ENCODE data around the gene UNC45B. TPM values are rescaled to one million over a fixed set of nuclear protein-coding genes. Genes with fewer than 3 reads are reported as not detected.
"Not testable (repeated sequence)": the region's sequence is repeated elsewhere in the genome, so short reads cannot be mapped to it uniquely, and the experiment has no call there.

UNC45B gene
- total and polyA plus RNA-seq, 5 experiments from 2014 or later: 0.15 to 0.59 (median 0.36) TPM

GRCh38 chr17:35229638-35230037 lies 82.0 kb downstream of the UNC45B start:
- no peaks in the 10 kb centered on the region for H3K27me3 Mint-ChIP-seq
- peaks cover 0 to 6% (median 0%) of the 10 kb centered on the region in 9 donors for H3K9me3 Mint-ChIP-seq
- POLR2A ChIA-PET: interaction anchor here (1.4 to 13.4 kb wide), 3 partner anchors 8 to 17 kb away, joined by 3 to 255 read pairs (median 4); partner anchors contain the start of gene SLFN5
- H3K4me1 Mint-ChIP-seq: peaks cover 29 to 67% (median 59%) of the 10 kb centered on the region in 4 donors
- DNase-seq (no peak), ATAC-seq (no peak)
- H3K27ac Mint-ChIP-seq: peak overlapping the region in 4 of 10 donors; percentile 40 to 63 (median 56)
- H3K36me3 Mint-ChIP-seq: peaks cover 6 to 22% (median 16%) of the 10 kb centered on the region in 3 donors
- H3K4me3 Mint-ChIP-seq: no peak overlapping the region

- not testable (repeated sequence) for H3K9me3 Mint-ChIP-seq, H3K27me3 Mint-ChIP-seq, DNase-seq, ATAC-seq
- POLR2A ChIA-PET: interaction anchor here (2.0 to 13.7 kb wide), 3 partner anchors 11 to 344 kb away, joined by 5 to 255 read pairs (median 10); partner anchors contain the start of gene PEX12
- Mint-ChIP-seq H3K4me3 (peak overlapping the region in 1 of 10 donors; percentile 93), H3K36me3 (peaks cover 6 to 22% (median 11%) of the 10 kb centered on the region in 3 donors), H3K4me1 (peaks cover 53 to 96% (median 88%) of the 10 kb centered on the region in 4 donors), H3K27ac (peak overlapping the region in 9 of 10 donors; percentile 97 to 100 (median 99))
Observed at GRCh38 chr17:35234315-35234714, 86.7 kb downstream of the UNC45B start.

GRCh38 chr17:35235289-35235688 lies 87.7 kb downstream of the UNC45B start:
- Mint-ChIP-seq H3K27ac (peak overlapping the region; percentile 97 to 100 (median 99)), H3K27me3 (no peaks in the 10 kb centered on the region), H3K36me3 (peaks cover 7 to 15% (median 8%) of the 10 kb centered on the region in 3 donors), H3K9me3 (peaks cover 0 to 4% (median 0%) of the 10 kb centered on the region in 9 donors), H3K4me1 (peaks cover 55 to 94% (median 88%) of the 10 kb centered on the region in 4 donors), H3K4me3 (peak overlapping the region in 9 of 10 donors; percentile 0 to 100 (median 93))
- peak; percentile 30 to 36 for ATAC-seq
- POLR2A ChIA-PET: interaction anchor here (0.6 to 13.7 kb wide), 10 partner anchors 12 to 300 kb away, joined by 3 to 371 read pairs (median 3); no protein-coding TSS in a partner anchor
- DNase-seq: no peak

- Mint-ChIP-seq H3K27me3 (no peaks in the 10 kb centered on the region), H3K36me3 (peaks cover 4 to 9% (median 8%) of the 10 kb centered on the region in 3 donors), H3K27ac (peak overlapping the region; percentile 97 to 100 (median 99)), H3K4me3 (peak overlapping the region; percentile 0 to 100 (median 83)), H3K4me1 (peaks cover 53 to 89% (median 86%) of the 10 kb centered on the region in 4 donors), H3K9me3 (peaks cover 0 to 2% (median 0%) of the 10 kb centered on the region in 9 donors)
- DNase-seq: no peak
- ATAC-seq: peak; percentile 57 to 75
- POLR2A ChIA-PET: interaction anchor here (0.6 to 13.7 kb wide), 11 partner anchors 13 to 300 kb away, joined by 3 to 371 read pairs (median 3); no protein-coding TSS in a partner anchor
Observed at GRCh38 chr17:35235917-35236316, 88.3 kb downstream of the UNC45B start.

- POLR2A ChIA-PET: interaction anchor here (0.7 to 13.7 kb wide), 8 partner anchors 14 to 350 kb away, joined by 3 to 371 read pairs (median 4); partner anchors contain the start of gene PEX12
- peak overlapping the region; percentile 97 to 100 (median 99) for H3K27ac Mint-ChIP-seq
- peak overlapping the region in 7 of 10 donors; percentile 22 to 100 (median 99) for H3K4me3 Mint-ChIP-seq
- peaks cover 4 to 15% (median 5%) of the 10 kb centered on the region in 3 donors for H3K36me3 Mint-ChIP-seq
- H3K27me3 Mint-ChIP-seq: no peaks in the 10 kb centered on the region
- ATAC-seq (no peak), DNase-seq (no peak)
- peaks cover 0 to 2% (median 0%) of the 10 kb centered on the region in 9 donors for H3K9me3 Mint-ChIP-seq
- peaks cover 49 to 90% (median 81%) of the 10 kb centered on the region in 4 donors for H3K4me1 Mint-ChIP-seq
Observed at GRCh38 chr17:35236821-35237220, 89.2 kb downstream of the UNC45B start.

GRCh38 chr17:35238821-35239220 lies 91.2 kb downstream of the UNC45B start:
- Mint-ChIP-seq H3K9me3 (peaks cover 0 to 2% (median 0%) of the 10 kb centered on the region in 9 donors), H3K4me3 (peak overlapping the region; percentile 93 to 100 (median 99)), H3K27ac (peak overlapping the region; percentile 97 to 100 (median 99)), H3K4me1 (peaks cover 48 to 74% (median 64%) of the 10 kb centered on the region in 4 donors), H3K27me3 (no peaks in the 10 kb centered on the region), H3K36me3 (peaks cover 4 to 23% (median 12%) of the 10 kb centered on the region in 3 donors)
- DNase-seq: peak in 1 of 10 donors; percentile 36
- no peak for ATAC-seq
- POLR2A ChIA-PET: interaction anchor here (0.6 to 13.7 kb wide), 8 partner anchors 16 to 296 kb away, joined by 3 to 371 read pairs (median 56); no protein-coding TSS in a partner anchor

Other genes with a start within 250 kb of the UNC45B start
- 1 to 10 TPM; 3.9 to 4.0 TPM for gene CCT6B, start 186.4 kb upstream of the UNC45B start, total RNA-seq
- gene CCT6B, start 186.4 kb upstream of the UNC45B start, polyA plus RNA-seq: 1 to 10 TPM in 2 of 3 donors, under 1 TPM in 1; 0.35 to 2.4 (median 1.3) TPM
- 10 to 100 TPM; 48.0 to 55.6 TPM for gene ZNF830, start 186.3 kb upstream of the UNC45B start, total RNA-seq
- 10 to 100 TPM; 17.4 to 27.6 (median 18.7) TPM for gene ZNF830, start 186.3 kb upstream of the UNC45B start, polyA plus RNA-seq
- 10 to 100 TPM; 49.8 to 51.7 TPM for gene LIG3, start 167.3 kb upstream of the UNC45B start, total RNA-seq
- 10 to 100 TPM; 12.2 to 15.2 (median 13.1) TPM for gene LIG3, start 167.3 kb upstream of the UNC45B start, polyA plus RNA-seq
- gene RFFL, start 84.1 kb upstream of the UNC45B start, total RNA-seq: 10 to 100 TPM; 69.1 to 70.1 TPM
- gene RFFL, start 84.1 kb upstream of the UNC45B start, polyA plus RNA-seq: 10 to 100 TPM; 30.8 to 39.7 (median 31.9) TPM
- gene RAD51D, start 28.0 kb upstream of the UNC45B start, total RNA-seq: 10 to 100 TPM; 23.5 to 28.7 TPM
- 10 to 100 TPM in 1 of 3 donors, 1 to 10 TPM in 2; 6.5 to 13.6 (median 8.4) TPM for gene RAD51D, start 28.0 kb upstream of the UNC45B start, polyA plus RNA-seq
- gene FNDC8, start 26.2 kb upstream of the UNC45B start, total RNA-seq: not detected
- not detected for gene FNDC8, start 26.2 kb upstream of the UNC45B start, polyA plus RNA-seq
- 10 to 100 TPM; 16.7 to 21.7 TPM for gene NLE1, start 5.5 kb upstream of the UNC45B start, total RNA-seq
- gene NLE1, start 5.5 kb upstream of the UNC45B start, polyA plus RNA-seq: 1 to 10 TPM; 4.6 to 6.4 (median 5.3) TPM
- under 1 TPM in 1 of 2 experiments, not detected in 1; 0.33 TPM for gene SLC35G3, start 46.6 kb downstream of the UNC45B start, total RNA-seq
- gene SLC35G3, start 46.6 kb downstream of the UNC45B start, polyA plus RNA-seq: under 1 TPM; 0.15 to 0.47 (median 0.18) TPM
- gene SLFN5, start 95.3 kb downstream of the UNC45B start, total RNA-seq: 100 to 1,000 TPM; 224 to 227 TPM
- 100 to 1,000 TPM in 1 of 3 donors, 10 to 100 TPM in 2; 73.8 to 161 (median 87.4) TPM for gene SLFN5, start 95.3 kb downstream of the UNC45B start, polyA plus RNA-seq
- gene SLFN11, start 225.8 kb downstream of the UNC45B start, total RNA-seq: 10 to 100 TPM; 10.8 to 16.0 TPM
- gene SLFN11, start 225.8 kb downstream of the UNC45B start, polyA plus RNA-seq: 10 to 100 TPM in 1 of 3 donors, 1 to 10 TPM in 2; 4.8 to 12.3 (median 4.9) TPM

Measured in naive thymus-derived CD8-positive, alpha-beta T cell (primary cell).